Measurements from ENCODE around the gene ATP1A4.

GRCh38 chr1:160168609-160169369 lies 17.4 kb downstream of the ATP1A4 start:
- TF ChIP-seq POLR2A (IDR thresholded peaks at IDR 0.05) (no peak), CTCF (IDR thresholded peaks at IDR 0.05 in 4 of 5, conservative IDR thresholded peaks at IDR 0.05 in 1 of 5) (no peak)

Measured in gastrocnemius medialis (tissue), 4 donors.